Stimulated activated CD4-positive, alpha-beta T cell treated with anti-CD3 and anti-CD28 coated beads, Interleukin-2, amount 100 ng/mL, for 48 hours (primary cell): ENCODE data around the gene SFR1.
"Not testable (repeated sequence)": the region's sequence is repeated elsewhere in the genome, so short reads cannot be mapped to it uniquely, and the experiment has no call there.

ENCODE experiments used
- DNase-seq, 2 donors: peaks; one replicate each; pipeline ENCODE4 v3.0.0-alpha.2; 2020

The SFR1 gene

GRCh38 chr10:104109908-104110662 is 11.9 kb upstream of the SFR1 start:
- DNase-seq = no peak

GRCh38 chr10:104113376-104113956 is 8.5 kb upstream of the SFR1 start:
- DNase-seq = no peak

GRCh38 chr10:104117839-104118323 is 4.1 kb upstream of the SFR1 start:
- no peak for DNase-seq

GRCh38 chr10:104119996-104120395 is 2.0 kb upstream of the SFR1 start:
- DNase-seq = no peak

GRCh38 chr10:104120512-104120902 is 1.5 kb upstream of the SFR1 start:
- DNase-seq = no peak

- peak; percentile 62 to 80 for DNase-seq
Observed at GRCh38 chr10:104120903-104121484, 977 bp upstream of the SFR1 start.

GRCh38 chr10:104122225-104123107 is 495 bp downstream of the SFR1 start:
- peak in 1 of 2 donors; percentile 33 for DNase-seq

GRCh38 chr10:104123397-104123796 is 1.4 kb downstream of the SFR1 start:
- no peak for DNase-seq

- DNase-seq = no peak
Observed at GRCh38 chr10:104127411-104127810, 5.4 kb downstream of the SFR1 start.

- no peak for DNase-seq
Observed at GRCh38 chr10:104128214-104128613, 6.2 kb downstream of the SFR1 start.

- DNase-seq = no peak
Observed at GRCh38 chr10:104130041-104130440, 8.1 kb downstream of the SFR1 start.

- DNase-seq = no peak
Observed at GRCh38 chr10:104138131-104138530, 16.2 kb downstream of the SFR1 start.

- DNase-seq = no peak
Observed at GRCh38 chr10:104139221-104139620, 17.2 kb downstream of the SFR1 start.

GRCh38 chr10:104142081-104142480 is 20.1 kb downstream of the SFR1 start:
- DNase-seq = no peak

GRCh38 chr10:104143829-104144228 is 21.9 kb downstream of the SFR1 start:
- no peak for DNase-seq

GRCh38 chr10:104144931-104145330 is 23.0 kb downstream of the SFR1 start:
- DNase-seq = no peak

GRCh38 chr10:104146882-104147281 is 24.9 kb downstream of the SFR1 start:
- no peak for DNase-seq

GRCh38 chr10:104150139-104150538 is 28.2 kb downstream of the SFR1 start:
- DNase-seq = no peak

- no peak for DNase-seq
Observed at GRCh38 chr10:104151737-104152136, 29.8 kb downstream of the SFR1 start.

- DNase-seq = no peak
Observed at GRCh38 chr10:104155591-104155990, 33.6 kb downstream of the SFR1 start.

GRCh38 chr10:104170610-104171254 is 48.8 kb downstream of the SFR1 start:
- no peak for DNase-seq

- not testable (repeated sequence) for DNase-seq
Observed at GRCh38 chr10:104174136-104174535, 52.2 kb downstream of the SFR1 start.
